HepG2 (cell line): ENCODE measurements around the gene PRKG1. TPM values are rescaled to one million over a fixed set of nuclear protein-coding genes. Genes with fewer than 3 reads are reported as not detected.

ENCODE experiments used
- ATAC-seq: fragments of 200-7000 bp; cut with Tn5 transposase; 3 replicates; pipeline ENCODE4 v1.9.1; 2020; ENCODE audit warnings: mild to moderate bottlenecking, moderate library complexity
- BruUV-seq: library from RNA; stranded (reverse); fragments of 400-500 nt; replicated peaks from 2 replicates; lab custom pipeline; 2021; lab: Mats Ljungman, UMichigan
- CTCF ChIA-PET: fragments of 300-600 bp; formaldehyde crosslinking; extraction: SDS; loops from one replicate; lab custom pipeline; 2021; ENCODE audit warnings: low total read pairs, inconsistent platforms, low intra/inter-chr PET ratio; lab: Yijun Ruan, JAX
- POLR2A ChIA-PET: fragments of 350-600 bp; sonication (Branson Sonifier 250); formaldehyde crosslinking; loops from one replicate; lab custom pipeline; 2020; ENCODE audit warnings: antibody characterized with exemption, inconsistent platforms; lab: Yijun Ruan, JAX
- DNase-seq: peaks from one replicate; pipeline ENCODE4 v3.0.0-alpha.2; 2015; ENCODE audit warnings: low spot score
- FAIRE-seq: peaks from 3 replicates; lab custom pipeline; 2011; peaks lifted over from hg19 to GRCh38; lab: Jason Lieb, UNC
- H2AFZ ChIP-seq: one replicate; pipeline ENCODE4 v1.6.1; 2011; ENCODE audit warnings: low read length, inconsistent platforms
- H3K27ac ChIP-seq: fragments of 300-600 bp; 3 replicates; pipeline ENCODE4 v1.8.0; 2011; ENCODE audit warnings: mixed run types, mild to moderate bottlenecking, mixed read lengths, low read length, inconsistent platforms; ENCODE audit not compliant: insufficient read depth; ENCODE audit errors: extremely low read length
- H3K27me3 ChIP-seq, 2 experiments: fragments of 200-600 bp in 1 of 2; 2 replicates in 1 of 2; 3 replicates in 1 of 2; pipeline versions ENCODE4 v1.6.0 to v1.8.0; 2011; ENCODE audit warnings: low read length in 2 of 2, mild to moderate bottlenecking in 2 of 2, moderate library complexity in 2 of 2, inconsistent platforms in 1 of 2; ENCODE audit not compliant: insufficient read depth in 2 of 2, control insufficient read depth in 1 of 2
- H3K36me3 ChIP-seq, 2 experiments: fragments of 200-600 bp in 1 of 2; replicated peaks in 1 of 2; 2 replicates in 1 of 2; 3 replicates in 1 of 2; pipeline versions ENCODE4 v1.5.1 to v1.8.0; 2011; ENCODE audit warnings: low read length in 2 of 2, inconsistent platforms in 1 of 2; ENCODE audit not compliant: insufficient read depth in 2 of 2, control insufficient read depth in 1 of 2
- H3K4me1 ChIP-seq: 2 replicates; pipeline ENCODE4 v1.5.1; 2012; ENCODE audit warnings: low read length, inconsistent platforms; ENCODE audit not compliant: insufficient read depth
- H3K4me2 ChIP-seq: 2 replicates; pipeline ENCODE4 v1.6.0; 2011; ENCODE audit warnings: low read depth, low read length, inconsistent platforms
- H3K4me3 ChIP-seq, 3 experiments: fragments of 200-600 bp in 1 of 3; sonication (generic), shearing (Covaris generic) in 1 of 3; replicated peaks in 1 of 3; 2 replicates each; pipeline ENCODE4 v1.5.1; 2011 to 2016; ENCODE audit warnings: low read length in 3 of 3, inconsistent platforms in 2 of 3, low read depth in 2 of 3, mild to moderate bottlenecking in 2 of 3, control low read depth in 1 of 3, mixed read lengths in 1 of 3; ENCODE audit not compliant: insufficient read depth in 1 of 3
- H3K79me2 ChIP-seq: one replicate; pipeline ENCODE4 v1.6.1; 2011; ENCODE audit warnings: low read length, inconsistent platforms; ENCODE audit not compliant: insufficient read depth
- H3K9ac ChIP-seq: 2 replicates; pipeline ENCODE4 v1.6.0; 2011; ENCODE audit warnings: mild to moderate bottlenecking, low read depth, low read length, inconsistent platforms; ENCODE audit not compliant: insufficient read depth
- H3K9me3 ChIP-seq: 2 replicates; pipeline ENCODE4 v1.5.1; 2012; ENCODE audit warnings: mild to moderate bottlenecking, low read length
- H4K20me1 ChIP-seq: 2 replicates; pipeline ENCODE4 v1.6.0; 2011; ENCODE audit warnings: inconsistent platforms, mild to moderate bottlenecking, low read length, moderate library complexity; ENCODE audit not compliant: insufficient read depth
- CEBPZ ChIP-seq: IDR thresholded peaks from 2 replicates; pipeline ENCODE4 v1.6.1; 2012; ENCODE audit warnings: low read length, improper control_type of control experiment
- HMGXB3 ChIP-seq: sonication (generic); formaldehyde crosslinking; IDR thresholded peaks from 2 replicates; pipeline ENCODE4 v1.4.0; 2020; ENCODE audit warnings: missing genetic modification reagents, borderline replicate concordance
- HNRNPLL ChIP-seq: fragments of 200-400 bp; formaldehyde crosslinking; IDR thresholded peaks from 2 replicates; pipeline ENCODE4 v1.6.1; 2017; ENCODE audit warnings: mild to moderate bottlenecking, low read depth, low read length; ENCODE audit not compliant: poor library complexity, severe bottlenecking
- MIER3 ChIP-seq: IDR thresholded peaks from 2 replicates; pipeline ENCODE4 v1.6.1; 2016; ENCODE audit warnings: missing compliant biosample characterization, borderline replicate concordance
- MXI1 ChIP-seq: IDR thresholded peaks from 3 replicates; pipeline ENCODE4 v1.6.1; 2012; ENCODE audit warnings: low read depth, low read length, inconsistent platforms, borderline replicate concordance
- PPARG ChIP-seq: conservative IDR thresholded peaks from 2 replicates; pipeline ENCODE4 v1.6.1; 2016; ENCODE audit warnings: missing biosample characterization, missing genetic modification reagents
- RBM39 ChIP-seq: fragments of 200-400 bp; formaldehyde crosslinking; IDR thresholded peaks from one replicate; pipeline ENCODE4 v1.6.1; 2018; ENCODE audit warnings: antibody characterized with exemption, mild to moderate bottlenecking, low read depth, low read length; ENCODE audit not compliant: poor library complexity, severe bottlenecking
- YEATS2 ChIP-seq: sonication (generic); formaldehyde crosslinking; IDR thresholded peaks from 2 replicates; pipeline ENCODE4 v1.4.0; 2020; ENCODE audit warnings: missing genetic modification reagents, borderline replicate concordance
- ZNF138 ChIP-seq: sonication (generic); formaldehyde crosslinking; IDR thresholded peaks from 2 replicates; pipeline ENCODE4 v1.5.0; 2020; ENCODE audit warnings: mild to moderate bottlenecking, low read depth, missing genetic modification reagents
- ZNF225 ChIP-seq: sonication (generic); formaldehyde crosslinking; IDR thresholded peaks from 2 replicates; pipeline ENCODE4 v1.4.0; 2020; ENCODE audit warnings: mild to moderate bottlenecking, missing genetic modification reagents
- ZNF496 ChIP-seq: sonication (generic); formaldehyde crosslinking; IDR thresholded peaks from 2 replicates; pipeline ENCODE4 v1.8.1; 2023; ENCODE audit warnings: mild to moderate bottlenecking, moderate library complexity, missing genetic modification reagents; ENCODE audit not compliant: insufficient replicate concordance
- ZNF616 ChIP-seq: sonication (generic); formaldehyde crosslinking; IDR thresholded peaks from 2 replicates; pipeline ENCODE4 v1.5.0; 2020; ENCODE audit warnings: low read depth, mild to moderate bottlenecking, missing genetic modification reagents
- ZSCAN31 ChIP-seq: sonication (generic); formaldehyde crosslinking; IDR thresholded peaks from 2 replicates; pipeline ENCODE4 v1.5.0; 2020; ENCODE audit warnings: low read depth, mild to moderate bottlenecking, missing genetic modification reagents
- ZUFSP ChIP-seq: sonication (generic); formaldehyde crosslinking; IDR thresholded peaks from 2 replicates; pipeline ENCODE4 v1.9.0; 2021; ENCODE audit warnings: missing genetic modification reagents, mild to moderate bottlenecking, borderline replicate concordance
- WGBS: methylation state at CpG from one replicate; pipeline ENCODE4 v1.1.6; 2017; ENCODE audit warnings: low lambda C conversion rate; 5-methylcytosine and 5-hydroxymethylcytosine counted together
- in situ Hi-C: cut with HindIII; loops from 2 replicates; pipeline ENCODE4 v1.10.0; 2017; ENCODE audit warnings: low pct_unique_long_range_greater_than_20kb; ENCODE audit not compliant: extremely low pct_ligation_motif_present
- intact Hi-C: fragments of 100-400 bp; cut with micrococcal nuclease; formaldehyde crosslinking; loops from one replicate; pipeline ENCODE4 v1.10.0; 2022; ENCODE audit not compliant: unreplicated experiment
- polyA plus RNA-seq, 8 experiments: library from polyadenylated mRNA; depleted of rRNA in 3 of 8; stranded (reverse) in 7 of 8; unstranded in 1 of 8; fragments of >200 nt; fragmentation: Illumina TruSeq in 4 of 8; extraction: Trizol in 4 of 8; gene quantifications; 2 replicates each; pipeline versions ENCODE4 v1.2.1 to v1.2.3, GENCODE V29; 2011 to 2016; ENCODE audit warnings: low read depth in 4 of 8, missing spikeins in 1 of 8, mixed read lengths in 1 of 8; ENCODE audit not compliant: insufficient read depth in 1 of 8
- total RNA-seq, 5 experiments: library from RNA; depleted of rRNA; stranded (reverse); fragments of >200 nt; fragmentation: Illumina TruSeq; extraction: Trizol; gene quantifications; 2 replicates each; pipeline ENCODE4 v1.2.3, GENCODE V29; 2016; ENCODE audit warnings: low read depth in 1 of 5
- TF ChIP-seq, protein P1 (sequence below): sonication (generic); formaldehyde crosslinking; IDR thresholded peaks from 2 replicates; pipeline ENCODE4 v1.4.0; 2020; ENCODE audit warnings: mild to moderate bottlenecking, missing genetic modification reagents

The PRKG1 gene
- total and polyA plus RNA-seq, 2 of the 13 experiments (the other 11 are each of a cell fraction or from before 2014, with no cell fraction given): 0.01 TPM; not detected in 1

DNA sequence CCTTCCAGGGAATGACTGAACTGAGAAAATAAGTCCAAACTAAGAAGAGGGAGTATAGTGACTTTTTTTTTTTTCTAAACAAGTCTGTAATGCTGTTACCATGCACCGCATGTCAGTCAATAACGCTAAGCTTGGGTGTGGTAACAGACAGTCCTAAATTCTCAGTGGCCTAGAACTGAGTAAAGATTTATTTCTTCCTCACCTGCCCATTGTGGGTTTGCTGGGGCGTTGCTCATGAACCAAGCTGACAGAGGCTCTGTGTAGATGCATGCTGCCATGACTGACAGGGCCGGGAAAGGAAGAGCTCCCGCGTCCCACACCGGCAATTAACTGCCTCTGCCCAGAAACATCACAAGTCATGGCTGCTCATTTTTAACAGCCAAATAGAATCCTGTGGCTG, 25.5 kb upstream of the PRKG1 start:
- no peak for DNase-seq
- FAIRE-seq: no peak
- Histone ChIP-seq H3K27me3 (no peaks in the 10 kb centered on the region), H2AFZ (no peak overlapping the region), H3K4me2 (no peak overlapping the region), H3K36me3 (no peaks in the 10 kb centered on the region), H4K20me1 (no peaks in the 10 kb centered on the region), H3K9me3 (no peaks in the 10 kb centered on the region), H3K4me3 (no peak overlapping the region), H3K9ac (no peak overlapping the region), H3K27ac (no peak overlapping the region), H3K4me1 (no peaks in the 10 kb centered on the region), H3K79me2 (no peaks in the 10 kb centered on the region)
- CTCF ChIA-PET: no interaction called here
- in situ Hi-C loops: no loop called here
- intact Hi-C loops: no loop called here
- POLR2A ChIA-PET: no interaction called here
- WGBS: 7% methylated on average over 7 of the region's 7 CpGs
- no peak for ATAC-seq
- BruUV-seq: no TSS peak
- TF ChIP-seq, protein P1, sequence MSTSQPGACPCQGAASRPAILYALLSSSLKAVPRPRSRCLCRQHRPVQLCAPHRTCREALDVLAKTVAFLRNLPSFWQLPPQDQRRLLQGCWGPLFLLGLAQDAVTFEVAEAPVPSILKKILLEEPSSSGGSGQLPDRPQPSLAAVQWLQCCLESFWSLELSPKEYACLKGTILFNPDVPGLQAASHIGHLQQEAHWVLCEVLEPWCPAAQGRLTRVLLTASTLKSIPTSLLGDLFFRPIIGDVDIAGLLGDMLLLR (CRISPR knock-in tag): no peak
- no peak for TF ChIP-seq YEATS2 (CRISPR knock-in tag)
- TF ChIP-seq ZNF496 (CRISPR knock-in tag): no peak
- no peak for TF ChIP-seq ZNF616 (CRISPR knock-in tag)
- TF ChIP-seq CEBPZ: no peak
- no peak for TF ChIP-seq PPARG (CRISPR knock-in tag)
- TF ChIP-seq ZUFSP (CRISPR knock-in tag): no peak
- TF ChIP-seq ZNF138: no peak
- no peak for TF ChIP-seq ZSCAN31
- TF ChIP-seq HNRNPLL: no peak
- no peak for TF ChIP-seq MIER3 (CRISPR knock-in tag)
- TF ChIP-seq MXI1: no peak
- TF ChIP-seq RBM39: no peak
- TF ChIP-seq ZNF225 (CRISPR knock-in tag): no peak
- no peak for TF ChIP-seq HMGXB3 (CRISPR knock-in tag)
